ENCODE results near the gene CALD1.

DNA sequence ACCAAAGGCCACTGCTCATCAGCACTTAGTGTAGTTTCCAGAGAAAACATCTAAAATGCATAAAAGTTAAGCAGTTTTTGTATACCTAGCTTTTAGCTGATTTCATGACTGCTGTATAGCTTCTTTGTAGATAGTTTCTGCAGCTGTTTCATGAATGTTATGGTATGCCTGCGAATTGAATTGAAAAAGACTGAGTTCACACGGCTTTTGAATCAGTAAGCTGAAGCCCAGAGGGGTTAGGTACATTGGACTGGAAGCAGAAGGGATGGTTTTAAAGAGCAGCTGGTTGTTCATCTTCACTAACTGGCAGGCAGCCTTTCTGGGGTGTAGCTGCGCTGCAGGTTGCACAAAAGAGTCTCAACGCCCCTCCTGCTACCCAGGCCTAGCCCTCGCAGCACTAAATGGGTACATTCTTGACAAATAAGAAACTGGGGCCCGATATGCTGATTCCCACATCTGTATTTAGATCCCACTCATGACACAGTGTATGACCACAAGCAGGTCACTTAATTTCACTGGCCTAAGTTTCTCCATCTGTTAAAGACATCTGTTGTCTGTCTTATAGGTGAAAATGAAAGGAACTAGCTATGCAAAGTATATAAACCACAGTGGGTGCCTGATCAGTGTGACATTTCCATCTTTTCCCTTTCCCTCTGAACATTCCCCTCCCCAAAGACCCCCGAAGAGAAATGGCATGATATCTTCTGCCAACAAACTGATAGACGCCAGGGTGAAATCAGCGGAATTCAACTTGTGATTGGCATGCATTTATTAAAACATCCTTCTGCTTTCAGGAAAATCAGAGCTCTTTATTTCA, 120.9 kb downstream of the CALD1 start:
- no peak for TF ChIP-seq CTCF (conservative IDR thresholded peaks at IDR 0.05 in 1 of 2, IDR thresholded peaks at IDR 0.05 in 1 of 2; ENCODE audit: extremely low read depth in 1 of 2, insufficient read depth in 1 of 2, low read depth in 1 of 2, low read length in 2 of 2)
- no peak for TF ChIP-seq EZH2 (IDR thresholded peaks at IDR 0.05; ENCODE audit: borderline replicate concordance, low read length)

All from mammary epithelial cell (primary cell).